Gastrocnemius medialis (tissue), 4 donors: ENCODE data around the gene PARD3. TPM values are rescaled to one million over a fixed set of nuclear protein-coding genes. Genes with fewer than 3 reads are reported as not detected.
"Not testable (repeated sequence)": the region's sequence is repeated elsewhere in the genome, so short reads cannot be mapped to it uniquely, and the experiment has no call there.

Source experiments
- ATAC-seq, 2 donors: fragments of 150-250 bp; one replicate each; pipeline ENCODE4 v1.9.1; 2016
- DNase-seq, 2 donors: peaks; one replicate each; pipeline ENCODE4 v3.0.0-alpha.2; 2019
- H3K27ac ChIP-seq, 4 donors: fragments of 200-600 bp; sonication (generic); 1 replicate in 1 of 4; 2 replicates in 3 of 4; pipeline ENCODE4 v1.5.1; 2016 to 2018; ENCODE audit warnings: mild to moderate bottlenecking in 2 of 4, moderate library complexity in 1 of 4
- H3K27me3 ChIP-seq, 3 donors: fragments of 200-600 bp; sonication (generic) in 2 of 3; 1 replicate in 1 of 3; 2 replicates in 2 of 3; pipeline versions ENCODE4 v1.5.1 to v1.6.0; 2016 to 2019; ENCODE audit warnings: mild to moderate bottlenecking in 1 of 3, moderate library complexity in 1 of 3
- H3K36me3 ChIP-seq, 2 donors: fragments of 200-600 bp; sonication (generic) in 1 of 2; one replicate each; pipeline ENCODE4 v1.5.1; 2017 to 2018
- H3K4me1 ChIP-seq, 2 donors: fragments of 200-600 bp; sonication (generic) in 1 of 2; one replicate each; pipeline ENCODE4 v1.5.1; 2016 to 2017; ENCODE audit warnings: mild to moderate bottlenecking in 2 of 2
- H3K4me3 ChIP-seq, 4 donors: fragments of 200-600 bp; sonication (generic) in 3 of 4; 1 replicate in 1 of 4; 2 replicates in 3 of 4; pipeline ENCODE4 v1.5.1; 2016 to 2019; ENCODE audit warnings: mild to moderate bottlenecking in 2 of 4
- H3K9me3 ChIP-seq, 3 donors: fragments of 200-600 bp; sonication (generic) in 2 of 3; 1 replicate in 1 of 3; 2 replicates in 2 of 3; pipeline ENCODE4 v1.5.1; 2016 to 2019
- POLR2A ChIP-seq, 2 donors: fragments of 450-650 bp; IDR thresholded peaks; one replicate each; pipeline ENCODE4 v1.6.1; 2017; ENCODE audit warnings: antibody characterized with exemption in 2 of 2, mild to moderate bottlenecking in 2 of 2, moderate library complexity in 2 of 2
- in situ Hi-C, 4 donors: fragments of 200-750 bp; cut with MboI; loops; one replicate each; pipeline versions ENCODE4 v1.15.0 to v1.8.0; 2017; ENCODE audit warnings: low sequenced_read_pairs in 4 of 4
- intact Hi-C: fragments of 100-400 bp; cut with DNase I; formaldehyde crosslinking; loops from one replicate; pipeline ENCODE4 v1.15.1; 2023; ENCODE audit warnings: low total_unique reads
- total RNA-seq, 4 donors: library from RNA; depleted of rRNA; stranded (reverse); fragments of >200 nt; gene quantifications; one replicate each; pipeline versions ENCODE4 v1.1.0 to v1.2.3, GENCODE V29; 2016
- TF ChIP-seq, protein P1 (sequence below), 5 experiments: fragments of 450-650 bp in 3 of 5; fragments of 200-600 bp in 2 of 5; sonication (generic) in 2 of 5; IDR thresholded peaks in 4 of 5; conservative IDR thresholded peaks in 1 of 5; 1 replicate in 4 of 5; 2 replicates in 1 of 5; pipeline ENCODE4 v1.5.1; 2016 to 2019; ENCODE audit warnings: antibody characterized with exemption in 5 of 5, mild to moderate bottlenecking in 3 of 5, moderate library complexity in 3 of 5

The PARD3 gene
- total RNA-seq, 4 donors from 2014 or later: 64.6 to 75.8 (median 68.3) TPM

GRCh38 chr10:34701194-34701593 is 113.9 kb downstream of the PARD3 start:
- ATAC-seq: no peak
- no peak for DNase-seq
- no peak overlapping the region for H3K27ac ChIP-seq
- H3K4me3 ChIP-seq: no peak overlapping the region
- in situ Hi-C loops: no loop called here
- no peaks in the 10 kb centered on the region for H3K27me3 ChIP-seq
- no peaks in the 10 kb centered on the region for H3K9me3 ChIP-seq
- TF ChIP-seq, protein P1, sequence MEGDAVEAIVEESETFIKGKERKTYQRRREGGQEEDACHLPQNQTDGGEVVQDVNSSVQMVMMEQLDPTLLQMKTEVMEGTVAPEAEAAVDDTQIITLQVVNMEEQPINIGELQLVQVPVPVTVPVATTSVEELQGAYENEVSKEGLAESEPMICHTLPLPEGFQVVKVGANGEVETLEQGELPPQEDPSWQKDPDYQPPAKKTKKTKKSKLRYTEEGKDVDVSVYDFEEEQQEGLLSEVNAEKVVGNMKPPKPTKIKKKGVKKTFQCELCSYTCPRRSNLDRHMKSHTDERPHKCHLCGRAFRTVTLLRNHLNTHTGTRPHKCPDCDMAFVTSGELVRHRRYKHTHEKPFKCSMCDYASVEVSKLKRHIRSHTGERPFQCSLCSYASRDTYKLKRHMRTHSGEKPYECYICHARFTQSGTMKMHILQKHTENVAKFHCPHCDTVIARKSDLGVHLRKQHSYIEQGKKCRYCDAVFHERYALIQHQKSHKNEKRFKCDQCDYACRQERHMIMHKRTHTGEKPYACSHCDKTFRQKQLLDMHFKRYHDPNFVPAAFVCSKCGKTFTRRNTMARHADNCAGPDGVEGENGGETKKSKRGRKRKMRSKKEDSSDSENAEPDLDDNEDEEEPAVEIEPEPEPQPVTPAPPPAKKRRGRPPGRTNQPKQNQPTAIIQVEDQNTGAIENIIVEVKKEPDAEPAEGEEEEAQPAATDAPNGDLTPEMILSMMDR (IDR thresholded peaks at IDR 0.05 in 4 of 5, conservative IDR thresholded peaks at IDR 0.05 in 1 of 5): no peak
- no peak for TF ChIP-seq POLR2A (IDR thresholded peaks at IDR 0.05)
- intact Hi-C loops: no loop called here
- H3K36me3 ChIP-seq: no peaks in the 10 kb centered on the region
- peaks cover 63 to 71% of the 10 kb centered on the region in 2 donors for H3K4me1 ChIP-seq

DNA sequence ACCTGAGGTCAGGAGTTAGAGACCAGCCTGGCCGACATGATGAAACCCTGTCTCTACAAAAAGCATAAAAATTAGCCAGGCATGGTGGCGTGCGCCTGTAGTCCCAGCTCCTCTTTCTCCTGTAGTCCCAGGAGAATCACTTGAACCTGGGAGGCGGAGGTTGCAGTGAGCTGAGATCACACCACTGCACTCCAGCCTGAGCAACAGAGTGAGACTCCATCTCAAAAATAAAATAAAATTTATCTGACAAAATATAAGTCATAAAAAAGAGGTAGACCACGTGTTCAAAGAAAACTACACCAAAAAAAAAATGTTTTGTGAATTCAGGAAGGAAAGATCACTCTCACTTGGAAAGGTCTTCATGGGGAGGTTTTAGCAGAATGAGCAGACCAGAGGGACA is 114.3 kb downstream of the PARD3 start:
- peaks cover 59 to 68% of the 10 kb centered on the region in 2 donors for H3K4me1 ChIP-seq

DNA sequence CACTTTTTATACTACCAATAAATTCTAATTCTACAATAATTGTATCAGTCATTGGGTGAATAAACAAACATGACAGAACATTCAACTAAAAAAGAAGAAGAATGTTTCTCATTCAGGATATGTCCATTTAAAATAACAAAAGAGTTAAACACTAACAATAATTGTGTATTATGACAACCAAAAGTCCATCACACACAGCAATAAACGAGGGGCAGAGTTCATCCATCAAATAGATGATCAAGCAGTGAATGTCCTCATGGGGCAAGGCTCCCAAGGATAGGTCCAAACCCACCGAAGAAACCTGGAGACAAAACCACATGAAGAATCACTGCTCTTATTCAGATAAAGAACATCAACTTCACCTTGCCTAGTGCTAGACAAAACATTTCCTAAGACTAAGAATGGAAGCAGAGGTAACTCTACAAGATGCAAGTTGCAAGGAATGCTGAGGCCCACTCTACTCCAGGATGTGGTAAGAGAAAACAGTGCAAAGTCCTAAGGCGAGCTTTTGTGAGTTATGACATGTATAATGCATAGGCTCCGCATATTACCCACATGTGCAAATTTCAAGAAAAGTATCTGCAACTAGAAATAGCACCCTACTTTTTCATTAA is 115.1 kb downstream of the PARD3 start:
- Histone ChIP-seq H3K27me3 (no peaks in the 10 kb centered on the region), H3K4me3 (no peak overlapping the region), H3K9me3 (no peaks in the 10 kb centered on the region), H3K4me1 (peaks cover 52 to 62% of the 10 kb centered on the region in 2 donors), H3K27ac (no peak overlapping the region), H3K36me3 (no peaks in the 10 kb centered on the region)
- ATAC-seq (no peak), DNase-seq (no peak)
- TF ChIP-seq, protein P1 (IDR thresholded peaks at IDR 0.05 in 4 of 5, conservative IDR thresholded peaks at IDR 0.05 in 1 of 5): no peak
- TF ChIP-seq POLR2A (IDR thresholded peaks at IDR 0.05): no peak
- in situ Hi-C loops: no loop called here
- intact Hi-C loops: no loop called here

More for the DNA sequence above, 114.3 kb downstream of the PARD3 start:
- intact Hi-C loops, in situ Hi-C loops, H3K36me3 ChIP-seq, H3K9me3 ChIP-seq, H3K27me3 ChIP-seq, ATAC-seq, DNase-seq, H3K4me3 ChIP-seq, H3K27ac ChIP-seq: not testable (repeated sequence)

DNA sequence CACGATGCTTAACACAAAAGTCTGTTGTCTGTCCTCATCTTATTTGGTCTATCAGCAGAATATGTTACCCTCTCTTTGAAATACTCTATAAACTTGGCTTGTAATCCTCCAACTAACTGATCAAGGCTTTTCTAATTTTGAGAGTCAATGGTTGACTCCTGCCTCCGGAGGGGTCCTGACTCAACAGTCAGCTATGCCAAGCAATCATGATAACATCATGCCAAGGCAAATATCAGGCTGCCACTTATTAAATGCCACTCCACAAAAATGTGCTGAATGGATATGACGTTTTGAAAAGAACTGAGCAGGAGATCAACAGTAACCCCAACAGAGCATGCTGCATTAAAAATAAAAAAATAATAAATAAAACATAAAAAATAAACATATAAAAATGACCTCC is 116.1 kb downstream of the PARD3 start:
- Histone ChIP-seq H3K9me3 (no peaks in the 10 kb centered on the region), H3K27me3 (no peaks in the 10 kb centered on the region), H3K4me1 (peaks cover 41 to 52% of the 10 kb centered on the region in 2 donors), H3K36me3 (no peaks in the 10 kb centered on the region), H3K4me3 (no peak overlapping the region), H3K27ac (no peak overlapping the region)
- DNase-seq (no peak), ATAC-seq (no peak)
- intact Hi-C loops (no loop called here), in situ Hi-C loops (no loop called here)
- TF ChIP-seq POLR2A (IDR thresholded peaks at IDR 0.05): no peak
- TF ChIP-seq, protein P1 (IDR thresholded peaks at IDR 0.05 in 4 of 5, conservative IDR thresholded peaks at IDR 0.05 in 1 of 5): no peak

- no peaks in the 10 kb centered on the region for H3K36me3 ChIP-seq
- in situ Hi-C loops (no loop called here), intact Hi-C loops (no loop called here)
- no peaks in the 10 kb centered on the region for H3K9me3 ChIP-seq
- H3K4me1 ChIP-seq: peaks cover 39 to 45% of the 10 kb centered on the region in 2 donors
- H3K27ac ChIP-seq: no peak overlapping the region
- ATAC-seq (no peak), DNase-seq (no peak)
- TF ChIP-seq, protein P1 (IDR thresholded peaks at IDR 0.05 in 4 of 5, conservative IDR thresholded peaks at IDR 0.05 in 1 of 5): no peak
- TF ChIP-seq POLR2A (IDR thresholded peaks at IDR 0.05): no peak
- no peak overlapping the region for H3K4me3 ChIP-seq
- no peaks in the 10 kb centered on the region for H3K27me3 ChIP-seq
These were observed 116.8 kb downstream of the PARD3 start for GRCh38 chr10:34698248-34698831.
